IPS-NIHi11 (cell line): ENCODE data around the gene GADD45B.
"Not testable (repeated sequence)": the region's sequence is repeated elsewhere in the genome, so short reads cannot be mapped to it uniquely, and the experiment has no call there.

Source experiments
- DNase-seq: peaks from one replicate; pipeline ENCODE4 v3.0.0; 2012; ENCODE audit warnings: mixed read lengths, low spot score

GADD45B gene

GRCh38 chr19:2469102-2469914 lies 6.6 kb upstream of the GADD45B start:
- DNase-seq: peak; percentile 26

- DNase-seq: not testable (repeated sequence)
Observed at GRCh38 chr19:2469915-2470200, 6.1 kb upstream of the GADD45B start.

- peak; percentile 87 for DNase-seq
Observed at GRCh38 chr19:2474232-2475017, 1.5 kb upstream of the GADD45B start.

GRCh38 chr19:2475018-2475701 lies 767 bp upstream of the GADD45B start:
- peak; percentile 35 for DNase-seq

GRCh38 chr19:2476451-2477140 lies 669 bp downstream of the GADD45B start:
- DNase-seq: no peak

- DNase-seq: no peak
Observed at GRCh38 chr19:2477141-2477710, 1.3 kb downstream of the GADD45B start.

GRCh38 chr19:2477732-2478191 lies 1.8 kb downstream of the GADD45B start:
- DNase-seq: no peak

- DNase-seq: no peak
Observed at GRCh38 chr19:2478278-2478755, 2.4 kb downstream of the GADD45B start.

GRCh38 chr19:2478756-2479555 lies 3.0 kb downstream of the GADD45B start:
- DNase-seq: peak; percentile 53

GRCh38 chr19:2479556-2480194 lies 3.7 kb downstream of the GADD45B start:
- DNase-seq: no peak

- DNase-seq: no peak
Observed at GRCh38 chr19:2481466-2481865, 5.5 kb downstream of the GADD45B start.

- no peak for DNase-seq
Observed at GRCh38 chr19:2482354-2483038, 6.6 kb downstream of the GADD45B start.

GRCh38 chr19:2483084-2483483 lies 7.2 kb downstream of the GADD45B start:
- no peak for DNase-seq

GRCh38 chr19:2483484-2484151 lies 7.7 kb downstream of the GADD45B start:
- no peak for DNase-seq

GRCh38 chr19:2484178-2484937 lies 8.4 kb downstream of the GADD45B start:
- DNase-seq: no peak

- no peak for DNase-seq
Observed at GRCh38 chr19:2485428-2485827, 9.5 kb downstream of the GADD45B start.

- no peak for DNase-seq
Observed at GRCh38 chr19:2487090-2487489, 11.2 kb downstream of the GADD45B start.

- no peak for DNase-seq
Observed at GRCh38 chr19:2487842-2488241, 11.9 kb downstream of the GADD45B start.
